ENCODE data around the gene TMOD2. TPM values are rescaled to one million over a fixed set of nuclear protein-coding genes. Genes with fewer than 3 reads are reported as not detected.

TMOD2 gene
- 0.72 and 2.6 TPM in 2 replicates for total RNA-seq (2014; rRNA removed; shearing (Covaris generic); ENCODE audit: low replicate concordance)

DNA sequence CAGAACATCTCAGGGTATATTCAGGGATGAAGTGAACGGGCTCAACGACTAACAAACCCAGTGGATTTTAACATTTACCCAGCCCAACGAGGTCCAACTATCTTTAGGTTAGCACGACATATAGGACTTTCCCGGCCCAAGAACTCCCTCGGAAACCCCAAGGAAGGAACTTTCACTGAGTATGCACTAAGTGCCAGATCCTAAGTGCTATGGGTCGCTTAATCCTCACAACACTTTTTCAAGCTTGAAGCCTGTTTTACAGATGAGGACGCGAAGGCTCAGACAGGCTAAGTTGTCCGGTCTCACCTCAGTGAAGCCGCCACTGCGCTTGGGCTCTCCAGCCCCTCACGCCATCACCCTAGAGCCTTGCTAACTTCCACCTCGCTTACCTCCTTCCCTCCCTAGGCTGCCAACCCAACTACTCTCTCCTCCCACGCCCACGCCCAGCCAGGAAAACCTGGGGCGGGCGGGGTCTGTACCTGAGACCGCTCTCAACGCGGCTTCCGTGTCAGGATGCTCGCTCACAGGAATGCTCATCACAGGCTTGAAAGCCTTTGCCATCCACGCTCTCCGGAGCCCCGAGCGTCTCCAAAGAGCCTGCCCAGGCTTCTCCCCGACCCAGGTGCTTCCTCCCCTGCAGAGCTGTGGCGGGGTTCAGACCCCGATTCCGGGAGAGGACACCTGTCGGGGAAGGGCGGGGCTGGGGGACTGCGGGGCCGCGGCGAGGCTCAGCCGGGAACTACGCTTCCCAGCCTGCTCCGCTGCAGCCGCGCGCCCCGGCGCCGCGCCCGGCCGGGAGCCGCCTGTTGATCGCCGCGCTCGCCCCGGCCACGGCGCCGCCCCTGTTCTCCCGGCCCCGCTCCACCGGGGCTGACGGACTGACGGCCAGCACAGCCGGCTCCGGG, at the start of gene TMOD2:
TSS of gene TMOD2 (plus strand) at position 806 of the 905 bp plus-strand sequence. CDS start 14,845 bp downstream, outside the sequence.
- Histone ChIP-seq H3K9ac (ENCODE audit: low read length) (peak within 1 kb of the TSS; percentile 65), H3K4me1 (ENCODE audit: low read length) (peaks cover 31% of the 10 kb centered on the region), H3K79me2 (ENCODE audit: low read length) (no peaks in the 10 kb centered on the region), H4K20me1 (ENCODE audit: insufficient read depth, low read depth, low read length) (0 out of 2 replicates have a peak, but pooled peaks cover 4% of the 10 kb centered on the region), H3K9me2 (replicated peaks; ENCODE audit: insufficient read depth, low read length) (no peaks in the 10 kb centered on the region), H3K36me3 (ENCODE audit: insufficient read depth, low read length) (no peaks in the 10 kb centered on the region), H3K4me3 (ENCODE audit: low read length) (peak within 1 kb of the TSS; percentile 75), H2AFZ (ENCODE audit: low read length) (peak within 1 kb of the TSS; percentile 98), H3K27ac (ENCODE audit: low read length) (peak within 1 kb of the TSS; percentile 11; the same call in 1 of the 2 replicates), H3K27me3 (ENCODE audit: low read length) (0 out of 2 replicates have a peak, but pooled peaks cover 3% of the 10 kb centered on the region), H3K4me2 (ENCODE audit: low read depth, low read length, poor library complexity, severe bottlenecking) (peak within 1 kb of the TSS; percentile 98), H3K9me3 (ENCODE audit: low read length) (no peaks in the 10 kb centered on the region)
- DNase-seq = peak; percentile 64

GRCh38 chr15:51702710-51703109, 48.7 kb upstream of the TMOD2 start:
- no peaks in the 10 kb centered on the region for H3K79me2 ChIP-seq (ENCODE audit: low read length)
- H3K36me3 ChIP-seq (ENCODE audit: insufficient read depth, low read length) = no peaks in the 10 kb centered on the region
- no peaks in the 10 kb centered on the region for H3K9me3 ChIP-seq (ENCODE audit: low read length)
- no peaks in the 10 kb centered on the region for H3K4me1 ChIP-seq (ENCODE audit: low read length)
- no peaks in the 10 kb centered on the region for H3K27me3 ChIP-seq (ENCODE audit: low read length)
- H3K4me2 ChIP-seq (ENCODE audit: low read depth, low read length, poor library complexity, severe bottlenecking) = no peak overlapping the region
- no peak overlapping the region for H2AFZ ChIP-seq (ENCODE audit: low read length)
- H4K20me1 ChIP-seq (ENCODE audit: insufficient read depth, low read depth, low read length) = no peaks in the 10 kb centered on the region
- no peak for DNase-seq
- no peaks in the 10 kb centered on the region for H3K9me2 ChIP-seq (replicated peaks; ENCODE audit: insufficient read depth, low read length)
- no peak overlapping the region for H3K4me3 ChIP-seq (ENCODE audit: low read length)
- H3K9ac ChIP-seq (ENCODE audit: low read length) = no peak overlapping the region
- no peak overlapping the region for H3K27ac ChIP-seq (ENCODE audit: low read length)

GRCh38 chr15:51706291-51706690, 45.1 kb upstream of the TMOD2 start:
- no peak for DNase-seq
- Histone ChIP-seq H3K9ac (ENCODE audit: low read length) (no peak overlapping the region), H3K79me2 (ENCODE audit: low read length) (no peaks in the 10 kb centered on the region), H3K4me2 (ENCODE audit: low read depth, low read length, poor library complexity, severe bottlenecking) (no peak overlapping the region), H3K36me3 (ENCODE audit: insufficient read depth, low read length) (no peaks in the 10 kb centered on the region), H3K27me3 (ENCODE audit: low read length) (no peaks in the 10 kb centered on the region), H2AFZ (ENCODE audit: low read length) (no peak overlapping the region), H3K4me3 (ENCODE audit: low read length) (no peak overlapping the region), H4K20me1 (ENCODE audit: insufficient read depth, low read depth, low read length) (no peaks in the 10 kb centered on the region), H3K4me1 (ENCODE audit: low read length) (no peaks in the 10 kb centered on the region), H3K9me2 (replicated peaks; ENCODE audit: insufficient read depth, low read length) (no peaks in the 10 kb centered on the region), H3K27ac (ENCODE audit: low read length) (no peak overlapping the region), H3K9me3 (ENCODE audit: low read length) (no peaks in the 10 kb centered on the region)

- DNase-seq = no peak
- H3K9ac ChIP-seq (ENCODE audit: low read length) = no peak overlapping the region
- H3K79me2 ChIP-seq (ENCODE audit: low read length) = no peaks in the 10 kb centered on the region
- no peaks in the 10 kb centered on the region for H3K9me3 ChIP-seq (ENCODE audit: low read length)
- no peak overlapping the region for H3K4me2 ChIP-seq (ENCODE audit: low read depth, low read length, poor library complexity, severe bottlenecking)
- H4K20me1 ChIP-seq (ENCODE audit: insufficient read depth, low read depth, low read length) = no peaks in the 10 kb centered on the region
- H3K9me2 ChIP-seq (replicated peaks; ENCODE audit: insufficient read depth, low read length) = no peaks in the 10 kb centered on the region
- no peaks in the 10 kb centered on the region for H3K27me3 ChIP-seq (ENCODE audit: low read length)
- H3K4me3 ChIP-seq (ENCODE audit: low read length) = no peak overlapping the region
- H3K27ac ChIP-seq (ENCODE audit: low read length) = no peak overlapping the region
- no peaks in the 10 kb centered on the region for H3K4me1 ChIP-seq (ENCODE audit: low read length)
- no peaks in the 10 kb centered on the region for H3K36me3 ChIP-seq (ENCODE audit: insufficient read depth, low read length)
- no peak overlapping the region for H2AFZ ChIP-seq (ENCODE audit: low read length)
Measured at GRCh38 chr15:51706926-51707608, 44.3 kb upstream of the TMOD2 start.

GRCh38 chr15:51708013-51708412, 43.4 kb upstream of the TMOD2 start:
- H3K79me2 ChIP-seq (ENCODE audit: low read length) = no peaks in the 10 kb centered on the region
- no peak overlapping the region for H3K4me3 ChIP-seq (ENCODE audit: low read length)
- H3K36me3 ChIP-seq (ENCODE audit: insufficient read depth, low read length) = no peaks in the 10 kb centered on the region
- H3K9ac ChIP-seq (ENCODE audit: low read length) = no peak overlapping the region
- no peak overlapping the region for H3K4me2 ChIP-seq (ENCODE audit: low read depth, low read length, poor library complexity, severe bottlenecking)
- H3K9me2 ChIP-seq (replicated peaks; ENCODE audit: insufficient read depth, low read length) = no peaks in the 10 kb centered on the region
- H2AFZ ChIP-seq (ENCODE audit: low read length) = no peak overlapping the region
- DNase-seq = no peak
- H3K27ac ChIP-seq (ENCODE audit: low read length) = no peak overlapping the region
- no peaks in the 10 kb centered on the region for H4K20me1 ChIP-seq (ENCODE audit: insufficient read depth, low read depth, low read length)
- no peaks in the 10 kb centered on the region for H3K4me1 ChIP-seq (ENCODE audit: low read length)
- no peaks in the 10 kb centered on the region for H3K9me3 ChIP-seq (ENCODE audit: low read length)
- H3K27me3 ChIP-seq (ENCODE audit: low read length) = no peaks in the 10 kb centered on the region

GRCh38 chr15:51709031-51709430, 42.4 kb upstream of the TMOD2 start:
- Histone ChIP-seq H2AFZ (ENCODE audit: low read length) (no peak overlapping the region), H3K36me3 (ENCODE audit: insufficient read depth, low read length) (no peaks in the 10 kb centered on the region), H3K79me2 (ENCODE audit: low read length) (no peaks in the 10 kb centered on the region), H3K4me2 (ENCODE audit: low read depth, low read length, poor library complexity, severe bottlenecking) (no peak overlapping the region), H3K27ac (ENCODE audit: low read length) (no peak overlapping the region), H3K9me3 (ENCODE audit: low read length) (no peaks in the 10 kb centered on the region), H3K9ac (ENCODE audit: low read length) (no peak overlapping the region), H4K20me1 (ENCODE audit: insufficient read depth, low read depth, low read length) (no peaks in the 10 kb centered on the region), H3K27me3 (ENCODE audit: low read length) (no peaks in the 10 kb centered on the region), H3K4me3 (ENCODE audit: low read length) (no peak overlapping the region), H3K9me2 (replicated peaks; ENCODE audit: insufficient read depth, low read length) (no peaks in the 10 kb centered on the region), H3K4me1 (ENCODE audit: low read length) (no peaks in the 10 kb centered on the region)
- no peak for DNase-seq

- Histone ChIP-seq H3K9me3 (ENCODE audit: low read length) (no peaks in the 10 kb centered on the region), H3K4me3 (ENCODE audit: low read length) (no peak overlapping the region), H4K20me1 (ENCODE audit: insufficient read depth, low read depth, low read length) (no peaks in the 10 kb centered on the region), H3K4me1 (ENCODE audit: low read length) (no peaks in the 10 kb centered on the region), H3K9me2 (replicated peaks; ENCODE audit: insufficient read depth, low read length) (no peaks in the 10 kb centered on the region), H3K4me2 (ENCODE audit: low read depth, low read length, poor library complexity, severe bottlenecking) (no peak overlapping the region), H2AFZ (ENCODE audit: low read length) (no peak overlapping the region), H3K36me3 (ENCODE audit: insufficient read depth, low read length) (no peaks in the 10 kb centered on the region), H3K27ac (ENCODE audit: low read length) (no peak overlapping the region), H3K27me3 (ENCODE audit: low read length) (no peaks in the 10 kb centered on the region), H3K9ac (ENCODE audit: low read length) (no peak overlapping the region), H3K79me2 (ENCODE audit: low read length) (no peaks in the 10 kb centered on the region)
- DNase-seq = no peak
Measured at GRCh38 chr15:51714162-51714561, 37.2 kb upstream of the TMOD2 start.

DNA sequence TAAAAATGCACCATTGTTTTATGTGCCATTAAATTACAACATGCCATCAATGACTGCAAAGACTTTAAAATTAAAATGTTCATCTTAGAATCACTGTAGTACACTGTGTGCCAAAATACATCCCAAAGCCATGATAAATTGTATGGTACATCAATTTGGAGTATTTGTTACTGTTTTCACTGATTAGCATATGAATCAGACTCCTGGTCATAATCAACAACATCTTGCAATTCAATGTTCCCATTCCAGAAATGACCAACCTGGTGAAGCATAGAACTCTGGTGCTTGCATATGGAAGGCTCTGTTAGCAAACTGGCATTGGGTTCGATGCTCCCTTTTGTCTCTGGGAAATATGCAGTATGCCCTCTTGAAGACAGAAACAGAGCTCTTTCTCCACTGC, 36.5 kb upstream of the TMOD2 start:
- H3K27me3 ChIP-seq (ENCODE audit: low read length) = no peaks in the 10 kb centered on the region
- no peak overlapping the region for H3K4me2 ChIP-seq (ENCODE audit: low read depth, low read length, poor library complexity, severe bottlenecking)
- no peaks in the 10 kb centered on the region for H3K36me3 ChIP-seq (ENCODE audit: insufficient read depth, low read length)
- no peaks in the 10 kb centered on the region for H4K20me1 ChIP-seq (ENCODE audit: insufficient read depth, low read depth, low read length)
- H2AFZ ChIP-seq (ENCODE audit: low read length) = no peak overlapping the region
- no peaks in the 10 kb centered on the region for H3K79me2 ChIP-seq (ENCODE audit: low read length)
- no peak overlapping the region for H3K4me3 ChIP-seq (ENCODE audit: low read length)
- no peaks in the 10 kb centered on the region for H3K9me3 ChIP-seq (ENCODE audit: low read length)
- no peak overlapping the region for H3K9ac ChIP-seq (ENCODE audit: low read length)
- H3K9me2 ChIP-seq (replicated peaks; ENCODE audit: insufficient read depth, low read length) = no peaks in the 10 kb centered on the region
- H3K27ac ChIP-seq (ENCODE audit: low read length) = no peak overlapping the region
- H3K4me1 ChIP-seq (ENCODE audit: low read length) = no peaks in the 10 kb centered on the region
- no peak for DNase-seq

Measured in Karpas-422 (cell line).